Sigmoid colon (tissue), 7 donors: ENCODE results near the gene FILIP1. TPM values are rescaled to one million over a fixed set of nuclear protein-coding genes. Genes with fewer than 3 reads are reported as not detected.
A peak's percentile ranks its signal among the peaks of the same experiment; 100 is the strongest.

ENCODE experiments used
- DNase-seq: peaks from one replicate; pipeline ENCODE4 v3.0.0-alpha.2; 2019
- H3K27ac ChIP-seq, 4 donors: fragments of 200-600 bp; sonication (generic); one replicate each; pipeline ENCODE4 v1.5.1; 2016 to 2019; ENCODE audit warnings: mild to moderate bottlenecking in 1 of 4
- H3K27me3 ChIP-seq, 3 donors: fragments of 200-600 bp; sonication (generic); one replicate each; pipeline ENCODE4 v1.5.1; 2019; ENCODE audit warnings: mild to moderate bottlenecking in 1 of 3
- H3K36me3 ChIP-seq, 4 donors: fragments of 200-600 bp; sonication (generic); one replicate each; pipeline ENCODE4 v1.5.1; 2016 to 2019
- H3K4me1 ChIP-seq, 4 donors: fragments of 200-600 bp; sonication (generic); one replicate each; pipeline ENCODE4 v1.5.1; 2017 to 2019
- H3K4me3 ChIP-seq, 4 donors: fragments of 200-600 bp; sonication (generic); one replicate each; pipeline ENCODE4 v1.5.1; 2017 to 2019; ENCODE audit warnings: mild to moderate bottlenecking in 2 of 4, moderate library complexity in 1 of 4
- H3K9me3 ChIP-seq, 4 donors: fragments of 200-600 bp in 3 of 4; sonication (generic) in 3 of 4; one replicate each; pipeline versions ENCODE4 v1.5.1 to v1.6.1; 2013 to 2019
- CTCF ChIP-seq, 4 experiments: fragments of 450-650 bp in 3 of 4; fragments of 200-600 bp in 1 of 4; IDR thresholded peaks; one replicate each; pipeline ENCODE4 v1.5.1; 2016 to 2019; ENCODE audit warnings: antibody characterized with exemption in 4 of 4, mild to moderate bottlenecking in 3 of 4, moderate library complexity in 2 of 4
- EP300 ChIP-seq, 4 donors: sonication (generic); formaldehyde crosslinking; IDR thresholded peaks; one replicate each; pipeline ENCODE4 v1.6.1; 2017; ENCODE audit warnings: antibody characterized with exemption in 4 of 4
- POLR2A ChIP-seq, 2 donors: fragments of 450-650 bp; IDR thresholded peaks; one replicate each; pipeline ENCODE4 v1.6.1; 2016; ENCODE audit warnings: antibody characterized with exemption in 2 of 2, mild to moderate bottlenecking in 2 of 2, moderate library complexity in 2 of 2
- POLR2AphosphoS5 ChIP-seq, 4 donors: sonication (generic); formaldehyde crosslinking; IDR thresholded peaks; one replicate each; pipeline ENCODE4 v1.6.1; 2017; ENCODE audit warnings: antibody characterized with exemption in 4 of 4
- WGBS, 2 donors: extraction: QIAGEN DNeasy Blood & Tissue Kit; methylation state at CpG; one replicate each; pipeline ENCODE4 v1.1.7; 2013; 5-methylcytosine and 5-hydroxymethylcytosine counted together
- intact Hi-C: fragments of 100-400 bp; cut with DNase I; formaldehyde crosslinking; loops from one replicate; pipeline ENCODE4 v1.15.1; 2023
- polyA plus RNA-seq, 3 donors: library from polyadenylated mRNA; stranded (reverse); fragments of 200-250 nt; gene quantifications; one replicate each; pipeline ENCODE4 v1.2.3, GENCODE V29; 2013
- total RNA-seq, 4 donors: library from RNA; depleted of rRNA; stranded (reverse); fragments of >200 nt; gene quantifications; one replicate each; pipeline ENCODE4 v1.1.0, GENCODE V29; 2016
- donor health status: healthy with polysubstance abuse.
- donor health status: Bipolar disorder and iron deficiency.
- donor health status: healthy.

FILIP1 gene
- total and polyA plus RNA-seq, 7 donors = 0.46 to 72.8 (median 47.1) TPM

DNA sequence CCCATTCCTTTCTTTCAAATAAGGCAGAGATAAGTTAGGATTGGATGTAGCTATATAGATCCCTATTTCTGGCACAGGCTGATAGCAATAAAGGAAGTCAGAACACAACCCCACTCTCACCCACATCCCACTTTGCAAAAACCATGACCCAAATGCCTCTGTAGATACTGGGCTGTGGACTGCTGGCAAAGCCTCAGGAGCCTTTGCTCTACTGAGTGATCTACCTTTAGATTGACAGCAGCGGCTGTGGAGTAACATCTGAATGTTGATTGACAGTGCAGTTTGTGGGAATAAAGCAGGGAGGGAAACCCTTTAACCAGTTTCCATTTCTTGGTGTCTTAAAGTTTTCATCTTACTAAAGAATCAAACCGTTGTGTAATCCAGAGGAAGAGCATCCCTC lies 202.3 kb downstream of the FILIP1 start:
- DNase-seq = no peak
- Histone ChIP-seq H3K36me3 (no peaks in the 10 kb centered on the region), H3K4me3 (no peak overlapping the region), H3K4me1 (peaks cover 0 to 5% (median 0%) of the 10 kb centered on the region in 4 donors), H3K27ac (peak overlapping the region in 2 of 4 donors; percentile 6 to 34), H3K27me3 (no peaks in the 10 kb centered on the region), H3K9me3 (no peaks in the 10 kb centered on the region)
- intact Hi-C loops = no loop called here
- TF ChIP-seq POLR2AphosphoS5 (IDR thresholded peaks at IDR 0.05) (no peak), CTCF (IDR thresholded peaks at IDR 0.05) (no peak), EP300 (IDR thresholded peaks at IDR 0.05) (no peak), POLR2A (IDR thresholded peaks at IDR 0.05) (no peak)
- 77 to 79% methylated on average over 2 of the region's 2 CpGs for WGBS, 2 donors

GRCh38 chr6:75290136-75290945 lies 203.3 kb downstream of the FILIP1 start:
- Histone ChIP-seq H3K36me3 (no peaks in the 10 kb centered on the region), H3K4me1 (peaks cover 0 to 15% (median 6%) of the 10 kb centered on the region in 4 donors), H3K27ac (peak overlapping the region in 2 of 4 donors; percentile 6 to 34), H3K27me3 (no peaks in the 10 kb centered on the region), H3K4me3 (no peak overlapping the region), H3K9me3 (no peaks in the 10 kb centered on the region)
- 79 to 83% methylated on average over 7 of the region's 7 CpGs for WGBS, 2 donors
- intact Hi-C loops = no loop called here
- TF ChIP-seq POLR2AphosphoS5 (IDR thresholded peaks at IDR 0.05) (no peak), POLR2A (IDR thresholded peaks at IDR 0.05) (no peak), EP300 (IDR thresholded peaks at IDR 0.05) (no peak), CTCF (IDR thresholded peaks at IDR 0.05) (no peak)
- DNase-seq = no peak

- 96 to 99% methylated on average over 1 of the region's 1 CpG for WGBS, 2 donors
- TF ChIP-seq POLR2AphosphoS5 (IDR thresholded peaks at IDR 0.05) = no peak
- no peak overlapping the region for H3K27ac ChIP-seq
- intact Hi-C loops = loop anchor here (5.0 kb wide), 1 partner anchor 204 kb away; the partner anchor contains the start of gene FILIP1
- DNase-seq = no peak
- H3K4me3 ChIP-seq = no peak overlapping the region
- peaks cover 0 to 26% (median 8%) of the 10 kb centered on the region in 4 donors for H3K4me1 ChIP-seq
- no peaks in the 10 kb centered on the region for H3K27me3 ChIP-seq
- no peaks in the 10 kb centered on the region for H3K36me3 ChIP-seq
- no peaks in the 10 kb centered on the region for H3K9me3 ChIP-seq
Measured at GRCh38 chr6:75288023-75288422, 205.6 kb downstream of the FILIP1 start.

DNA sequence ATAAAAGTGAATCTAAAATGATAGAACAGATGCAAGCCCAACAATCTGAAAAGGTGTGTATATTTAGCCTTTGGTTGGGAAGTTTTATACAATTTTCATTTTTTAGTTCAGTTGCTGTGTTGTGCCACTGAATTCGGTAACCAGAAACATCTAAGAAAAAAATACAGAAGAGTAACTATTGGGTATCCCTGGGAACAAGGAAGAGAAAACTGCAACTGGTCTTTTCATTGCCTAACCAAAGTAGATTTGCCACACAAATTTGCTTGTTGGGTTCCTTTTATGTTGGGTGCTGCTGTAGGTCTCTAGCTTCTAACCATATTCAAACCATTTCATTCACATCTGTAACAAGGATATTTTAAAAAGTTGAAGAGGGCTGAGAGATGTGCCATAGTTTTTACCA lies 206.2 kb downstream of the FILIP1 start:
- intact Hi-C loops = loop anchor here (5.0 kb wide), 1 partner anchor 205 kb away; the partner anchor contains the start of gene FILIP1
- TF ChIP-seq CTCF (IDR thresholded peaks at IDR 0.05) (no peak), EP300 (IDR thresholded peaks at IDR 0.05) (no peak), POLR2AphosphoS5 (IDR thresholded peaks at IDR 0.05) (no peak), POLR2A (IDR thresholded peaks at IDR 0.05) (no peak)
- H3K4me3 ChIP-seq = no peak overlapping the region
- no peaks in the 10 kb centered on the region for H3K9me3 ChIP-seq
- no peak overlapping the region for H3K27ac ChIP-seq
- H3K27me3 ChIP-seq = no peaks in the 10 kb centered on the region
- 85 to 92% methylated on average over 1 of the region's 1 CpG for WGBS, 2 donors
- H3K36me3 ChIP-seq = no peaks in the 10 kb centered on the region
- H3K4me1 ChIP-seq = peaks cover 0 to 32% (median 14%) of the 10 kb centered on the region in 4 donors
- no peak for DNase-seq

- Histone ChIP-seq H3K4me3 (no peak overlapping the region), H3K9me3 (no peaks in the 10 kb centered on the region), H3K36me3 (no peaks in the 10 kb centered on the region), H3K27ac (no peak overlapping the region), H3K27me3 (no peaks in the 10 kb centered on the region), H3K4me1 (peaks cover 0 to 35% (median 18%) of the 10 kb centered on the region in 4 donors)
- TF ChIP-seq CTCF (IDR thresholded peaks at IDR 0.05) (no peak), POLR2AphosphoS5 (IDR thresholded peaks at IDR 0.05) (no peak), EP300 (IDR thresholded peaks at IDR 0.05) (no peak), POLR2A (IDR thresholded peaks at IDR 0.05) (no peak)
- WGBS, 2 donors = 90 to 97% methylated on average over 2 of the region's 2 CpGs
- intact Hi-C loops = loop anchor here (5.0 kb wide), 1 partner anchor 205 kb away; the partner anchor contains the start of gene FILIP1
- no peak for DNase-seq
Measured at GRCh38 chr6:75286955-75287354, 206.6 kb downstream of the FILIP1 start.
